HEK293T (cell line): Measurements from ENCODE around the gene KCNMA1.

Experiments
- CTCF ChIA-PET: fragments of 350-600 bp; formaldehyde crosslinking; extraction: SDS; loops from one replicate; lab custom pipeline; 2021; ENCODE audit warnings: antibody characterized with exemption, inconsistent platforms; lab: Yijun Ruan, JAX
- POLR2A ChIA-PET: fragments of 350-600 bp; formaldehyde crosslinking; extraction: SDS; loops from one replicate; lab custom pipeline; 2020; ENCODE audit warnings: antibody characterized with exemption, inconsistent platforms; lab: Yijun Ruan, JAX
- DNase-seq: peaks from one replicate; pipeline ENCODE4 v3.0.0; 2012; ENCODE audit warnings: mixed read lengths; ENCODE audit errors: extremely low spot score
- ARNT ChIP-seq: fragments of 450-650 bp; IDR thresholded peaks from 2 replicates; pipeline ENCODE4 v1.6.1; 2017; ENCODE audit warnings: mild to moderate bottlenecking
- BHLHE40 ChIP-seq: fragments of 450-650 bp; IDR thresholded peaks from 2 replicates; pipeline ENCODE4 v1.6.1; 2016; ENCODE audit warnings: mild to moderate bottlenecking, moderate library complexity, borderline replicate concordance
- CTBP1 ChIP-seq: fragments of 450-650 bp; IDR thresholded peaks from 2 replicates; pipeline ENCODE4 v1.6.1; 2016; ENCODE audit warnings: borderline replicate concordance
- ELF4 ChIP-seq: fragments of 450-650 bp; IDR thresholded peaks from 2 replicates; pipeline ENCODE4 v1.6.1; 2017; ENCODE audit warnings: antibody characterized with exemption
- FOXA1 ChIP-seq: fragments of 450-650 bp; IDR thresholded peaks from 2 replicates; pipeline ENCODE4 v1.6.1; 2016; ENCODE audit warnings: mild to moderate bottlenecking
- FOXK2 ChIP-seq: fragments of 450-650 bp; IDR thresholded peaks from 2 replicates; pipeline ENCODE4 v1.6.1; 2016; ENCODE audit warnings: mild to moderate bottlenecking
- FOXM1 ChIP-seq: fragments of 450-650 bp; IDR thresholded peaks from 2 replicates; pipeline ENCODE4 v1.6.1; 2017; ENCODE audit warnings: mild to moderate bottlenecking, borderline replicate concordance
- HDGF ChIP-seq: fragments of 450-650 bp; IDR thresholded peaks from 2 replicates; pipeline ENCODE4 v1.6.1; 2017; ENCODE audit warnings: antibody characterized with exemption, borderline replicate concordance
- L3MBTL2 ChIP-seq: fragments of 450-650 bp; conservative IDR thresholded peaks from 2 replicates; pipeline ENCODE4 v1.6.1; 2016; ENCODE audit warnings: mild to moderate bottlenecking
- LEF1 ChIP-seq: fragments of 450-650 bp; IDR thresholded peaks from 2 replicates; pipeline ENCODE4 v1.6.1; 2017; ENCODE audit warnings: mild to moderate bottlenecking, borderline replicate concordance
- NFRKB ChIP-seq: fragments of 450-650 bp; IDR thresholded peaks from 2 replicates; pipeline ENCODE4 v1.6.1; 2016; ENCODE audit warnings: mild to moderate bottlenecking, moderate library complexity
- SP1 ChIP-seq: fragments of 450-650 bp; IDR thresholded peaks from 2 replicates; pipeline ENCODE4 v1.6.1; 2017
- SUZ12 ChIP-seq: fragments of 450-650 bp; IDR thresholded peaks from 2 replicates; pipeline ENCODE4 v1.6.1; 2016; ENCODE audit warnings: mild to moderate bottlenecking
- TARDBP ChIP-seq: fragments of 450-650 bp; IDR thresholded peaks from 2 replicates; pipeline ENCODE4 v1.6.1; 2016
- ZNF384 ChIP-seq: fragments of 450-650 bp; IDR thresholded peaks from 2 replicates; pipeline ENCODE4 v1.6.1; 2016
- TF ChIP-seq, protein P1 (sequence below): fragments of 450-650 bp; IDR thresholded peaks from 2 replicates; pipeline ENCODE4 v1.6.1; 2016

The KCNMA1 gene

DNA sequence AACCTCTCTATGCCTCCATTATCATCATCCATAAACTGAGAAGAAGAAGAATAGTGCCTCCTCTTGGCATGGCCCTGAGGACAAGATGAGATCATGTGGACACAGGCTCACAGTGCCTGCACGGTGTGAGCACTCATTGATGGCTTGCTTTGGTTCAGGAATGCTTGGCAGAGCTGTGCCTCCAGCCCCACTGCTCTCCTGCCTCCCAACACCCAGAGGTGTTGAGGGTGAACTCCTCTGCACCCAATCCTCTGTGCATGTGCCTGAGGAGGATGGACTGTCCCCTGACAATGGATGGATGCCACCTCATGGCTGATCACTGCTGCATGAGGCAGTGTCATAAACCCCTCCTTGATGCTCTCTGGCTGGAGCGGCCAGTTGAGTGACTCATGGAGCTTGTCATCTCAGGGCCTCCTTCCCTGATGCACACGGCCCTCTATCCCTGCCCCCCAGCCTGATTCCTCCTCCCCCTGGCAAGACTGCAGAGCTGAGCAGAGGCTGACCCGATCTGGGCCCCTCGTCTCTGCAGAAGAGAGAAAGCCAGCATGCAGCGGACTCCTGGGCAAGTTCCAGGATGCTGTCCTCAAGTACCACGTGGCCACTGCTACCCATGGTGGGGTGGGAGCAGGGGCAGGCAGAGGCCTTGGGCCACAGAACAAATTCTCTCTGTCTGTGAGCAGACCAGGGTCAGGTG is 136.3 kb downstream of the KCNMA1 start:
- CTCF ChIA-PET, result no interaction called here
- TF ChIP-seq FOXM1, result no peak
- no peak for TF ChIP-seq HDGF
- POLR2A ChIA-PET, result no interaction called here
- no peak for DNase-seq

DNA sequence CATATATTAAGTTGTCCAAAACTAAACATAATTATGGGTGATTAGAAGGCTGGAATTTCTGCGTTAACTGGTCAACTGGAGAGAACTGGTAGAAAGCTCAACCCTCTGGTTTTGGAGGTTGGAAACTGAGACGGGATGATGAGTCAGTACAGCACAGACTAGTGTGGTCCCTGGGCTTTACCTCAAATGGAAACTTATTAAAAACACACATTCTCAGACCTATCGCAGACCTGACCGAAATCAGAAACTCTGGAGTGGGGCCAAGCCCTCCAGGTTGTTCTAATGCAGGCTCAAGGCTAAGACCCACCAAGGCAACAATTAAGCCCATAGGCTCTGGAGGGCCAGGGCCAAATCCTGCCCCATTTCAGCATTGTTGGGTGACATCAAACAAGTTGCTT is 136.9 kb downstream of the KCNMA1 start:
- POLR2A ChIA-PET, result no interaction called here
- CTCF ChIA-PET, result no interaction called here
- DNase-seq, result no peak
- TF ChIP-seq SP1 (no peak), SUZ12 (no peak), FOXK2 (no peak)
- TF ChIP-seq, protein P1, sequence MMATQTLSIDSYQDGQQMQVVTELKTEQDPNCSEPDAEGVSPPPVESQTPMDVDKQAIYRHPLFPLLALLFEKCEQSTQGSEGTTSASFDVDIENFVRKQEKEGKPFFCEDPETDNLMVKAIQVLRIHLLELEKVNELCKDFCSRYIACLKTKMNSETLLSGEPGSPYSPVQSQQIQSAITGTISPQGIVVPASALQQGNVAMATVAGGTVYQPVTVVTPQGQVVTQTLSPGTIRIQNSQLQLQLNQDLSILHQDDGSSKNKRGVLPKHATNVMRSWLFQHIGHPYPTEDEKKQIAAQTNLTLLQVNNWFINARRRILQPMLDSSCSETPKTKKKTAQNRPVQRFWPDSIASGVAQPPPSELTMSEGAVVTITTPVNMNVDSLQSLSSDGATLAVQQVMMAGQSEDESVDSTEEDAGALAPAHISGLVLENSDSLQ, result no peak

DNA sequence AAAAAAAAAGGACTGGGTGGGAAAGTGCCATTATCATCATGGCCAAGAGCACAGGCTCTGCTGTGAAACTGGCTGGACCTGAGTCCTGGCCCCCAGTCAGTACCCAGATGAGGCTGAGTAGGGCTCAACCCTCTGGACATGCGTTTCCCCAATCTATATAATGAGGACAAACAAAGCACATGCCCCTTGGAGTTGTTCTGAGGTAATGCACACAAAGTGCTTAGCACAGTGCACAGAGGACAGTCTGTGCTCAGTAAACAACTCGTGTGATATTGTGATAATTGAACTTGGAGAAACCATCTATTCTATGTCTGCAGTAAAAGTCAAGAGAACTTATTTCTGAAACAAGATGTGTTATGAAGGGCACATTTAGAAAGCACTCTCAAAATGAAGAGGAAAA is 138.8 kb downstream of the KCNMA1 start:
- CTCF ChIA-PET, result no interaction called here
- POLR2A ChIA-PET, result no interaction called here

DNA sequence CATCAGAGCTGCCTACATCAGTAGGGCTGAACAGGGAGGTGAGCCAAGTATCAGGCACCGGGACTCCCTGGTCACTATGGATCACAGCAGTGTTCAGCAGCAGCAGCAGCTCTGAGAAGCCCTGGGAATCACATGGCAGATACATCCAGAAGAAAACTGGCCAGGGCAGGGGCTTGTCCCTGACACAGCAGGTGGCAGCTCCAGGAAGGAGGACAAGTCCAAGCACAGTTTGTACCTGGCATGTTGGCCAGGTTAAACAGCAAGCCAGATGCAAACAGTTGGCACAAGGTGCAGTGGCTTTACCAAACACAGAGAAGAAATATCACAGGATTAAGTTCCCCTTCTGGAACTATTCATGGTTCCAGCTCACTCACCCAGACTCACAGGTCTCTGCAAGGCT is 139.4 kb downstream of the KCNMA1 start:
- POLR2A ChIA-PET, result no interaction called here
- CTCF ChIA-PET, result no interaction called here
- DNase-seq, result no peak
- TF ChIP-seq FOXM1 (no peak), NFRKB (no peak), ELF4 (no peak), CTBP1 (no peak), FOXK2 (no peak), TARDBP (no peak), SUZ12 (no peak), LEF1 (no peak), ZNF384 (no peak), ARNT (no peak), L3MBTL2 (no peak), FOXA1 (no peak), BHLHE40 (no peak), HDGF (no peak), SP1 (no peak)
- TF ChIP-seq, protein P1, result no peak

More for the DNA sequence above, 138.8 kb downstream of the KCNMA1 start:
- no peak for TF ChIP-seq ZNF384
- TF ChIP-seq L3MBTL2, result no peak
- TF ChIP-seq HDGF, result no peak
- TF ChIP-seq BHLHE40, result no peak
- TF ChIP-seq ARNT, result no peak
- TF ChIP-seq, protein P1, result no peak
- TF ChIP-seq FOXM1, result no peak
- TF ChIP-seq NFRKB, result no peak
- no peak for TF ChIP-seq ELF4
- no peak for TF ChIP-seq TARDBP
- TF ChIP-seq FOXA1, result no peak
- TF ChIP-seq SUZ12, result no peak
- no peak for TF ChIP-seq LEF1
- no peak for TF ChIP-seq SP1
- DNase-seq, result no peak

DNA sequence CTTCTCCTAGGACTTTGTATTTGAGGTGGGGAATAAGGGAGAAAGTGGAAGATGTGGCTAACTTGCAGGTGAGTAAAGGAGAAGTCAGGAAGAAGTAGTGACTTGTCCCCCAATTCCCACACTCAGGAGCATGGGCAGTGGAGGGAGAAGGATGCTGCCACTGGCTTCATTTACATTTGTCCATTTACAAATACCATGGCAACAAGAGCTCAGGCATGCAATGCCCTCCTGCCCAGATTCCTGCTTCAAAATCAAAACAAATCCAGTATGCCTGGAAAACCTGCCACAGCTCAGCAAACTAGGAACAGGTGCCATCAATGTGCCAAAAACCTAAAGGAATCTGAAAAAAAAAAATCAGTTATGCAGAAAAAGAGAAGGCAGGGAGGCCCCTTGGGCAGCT is 139.9 kb downstream of the KCNMA1 start:
- DNase-seq, result no peak
- TF ChIP-seq FOXM1 (no peak), NFRKB (no peak), ZNF384 (no peak), HDGF (no peak), L3MBTL2 (no peak), SUZ12 (no peak), CTBP1 (no peak), ARNT (no peak), FOXK2 (no peak), FOXA1 (no peak), LEF1 (no peak), TARDBP (no peak), BHLHE40 (no peak), ELF4 (no peak)
- TF ChIP-seq, protein P1, result no peak
- POLR2A ChIA-PET, result no interaction called here
- CTCF ChIA-PET, result no interaction called here

DNA sequence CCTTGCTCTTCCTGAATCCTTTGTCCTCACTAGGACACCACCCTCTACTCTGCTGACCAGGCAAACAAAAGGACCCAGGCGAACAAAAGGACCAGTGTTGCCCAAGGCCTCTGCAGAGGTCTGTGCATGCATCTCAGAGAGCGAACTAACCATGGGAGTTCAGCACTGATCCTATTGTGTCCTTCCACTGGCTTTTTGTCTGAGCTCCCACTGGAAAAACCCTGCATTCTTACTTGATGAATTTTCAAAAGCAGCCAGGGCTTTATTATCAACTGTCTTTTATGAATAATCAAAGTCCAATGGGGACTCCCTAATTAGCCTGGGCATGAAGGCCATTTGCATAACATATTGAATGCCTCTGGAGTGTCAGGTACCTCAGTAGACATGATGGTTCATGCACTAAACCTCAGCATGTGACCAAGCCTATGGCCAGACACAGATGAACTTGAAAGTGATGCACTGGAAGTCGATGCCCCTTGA is 140.6 kb downstream of the KCNMA1 start:
- ChIA-PET POLR2A (no interaction called here), CTCF (no interaction called here)
- no peak for DNase-seq

More for the DNA sequence above, 140.6 kb downstream of the KCNMA1 start:
- TF ChIP-seq CTBP1, result no peak
- TF ChIP-seq LEF1, result no peak
- no peak for TF ChIP-seq ELF4
- TF ChIP-seq TARDBP, result no peak
- no peak for TF ChIP-seq BHLHE40
- no peak for TF ChIP-seq SUZ12
